DOHH2 (cell line): Measurements from ENCODE around the gene CMKLR1.

Experiments used
- CTCF ChIP-seq: fragments of 200-600 bp; sonication (generic); IDR thresholded peaks from one replicate; pipeline ENCODE4 v1.5.1; 2014; ENCODE audit warnings: antibody characterized with exemption, mild to moderate bottlenecking, low read depth, low read length; ENCODE audit not compliant: poor library complexity, severe bottlenecking
- EZH2phosphoT487 ChIP-seq: fragments of 200-600 bp; sonication (generic); IDR thresholded peaks from 2 replicates; pipeline ENCODE4 v1.6.1; 2017; ENCODE audit warnings: borderline replicate concordance, mild to moderate bottlenecking, antibody characterized with exemption, low read length, moderate library complexity, mixed read lengths

GRCh38 chr12:108348842-108349241 lies 9.7 kb upstream of the CMKLR1 start:
- TF ChIP-seq EZH2phosphoT487 = no peak
- TF ChIP-seq CTCF = no peak
